K562 (cell line): ENCODE data around the gene CPLX3. TPM values are rescaled to one million over a fixed set of nuclear protein-coding genes. Genes with fewer than 3 reads are reported as not detected.

Experiments
- AFF4 ChIP-seq: sonication (generic); formaldehyde crosslinking; IDR thresholded peaks from 2 replicates; pipeline ENCODE4 v1.8.0; 2023; ENCODE audit warnings: mild to moderate bottlenecking, missing genetic modification reagents
- ARID4B ChIP-seq: sonication (generic); formaldehyde crosslinking; IDR thresholded peaks from 2 replicates; pipeline ENCODE4 v1.8.0; 2022; ENCODE audit warnings: mild to moderate bottlenecking, missing genetic modification reagents
- CBFA2T3 ChIP-seq: fragments of 450-650 bp; IDR thresholded peaks from 2 replicates; pipeline ENCODE4 v1.6.1; 2017
- ERF ChIP-seq: fragments of 450-650 bp; formaldehyde crosslinking; IDR thresholded peaks from 2 replicates; pipeline ENCODE4 v1.4.0; 2020; ENCODE audit warnings: mild to moderate bottlenecking, mixed read lengths
- HDAC2 ChIP-seq: fragments of 450-650 bp; IDR thresholded peaks from 2 replicates; pipeline ENCODE4 v1.6.1; 2016; ENCODE audit warnings: mild to moderate bottlenecking
- MEIS2 ChIP-seq: fragments of 450-650 bp; IDR thresholded peaks from 2 replicates; pipeline ENCODE4 v1.6.1; 2014; ENCODE audit warnings: mild to moderate bottlenecking; ENCODE audit not compliant: partially characterized antibody
- MNT ChIP-seq, 2 experiments: fragments of 450-650 bp; conservative IDR thresholded peaks; 2 replicates each; pipeline ENCODE4 v1.6.1; 2017; ENCODE audit warnings: mild to moderate bottlenecking in 2 of 2, moderate library complexity in 2 of 2
- MYNN ChIP-seq, 2 experiments: sonication (generic); formaldehyde crosslinking in 1 of 2; IDR thresholded peaks; 2 replicates each; pipeline versions ENCODE4 v1.5.0 to v1.6.1; 2016 to 2020; ENCODE audit warnings: antibody characterized with exemption in 1 of 2, missing genetic modification reagents in 1 of 2
- NFE2 ChIP-seq: IDR thresholded peaks from 2 replicates; pipeline ENCODE4 v1.6.1; 2014; ENCODE audit warnings: antibody characterized with exemption, low read depth
- PKNOX1 ChIP-seq: fragments of 450-650 bp; IDR thresholded peaks from 2 replicates; pipeline ENCODE4 v1.6.1; 2016
- POLR2H ChIP-seq: IDR thresholded peaks from 2 replicates; pipeline ENCODE4 v1.6.1; 2016; ENCODE audit warnings: missing genetic modification characterization, low read depth, mild to moderate bottlenecking, control low read depth, missing compliant biosample characterization, moderate library complexity
- PYGO2 ChIP-seq: fragments of 450-650 bp; IDR thresholded peaks from 2 replicates; pipeline ENCODE4 v1.6.1; 2016; ENCODE audit warnings: mild to moderate bottlenecking, missing genetic modification characterization, moderate library complexity, missing compliant biosample characterization
- RBFOX2 ChIP-seq: fragments of 200-400 bp; formaldehyde crosslinking; IDR thresholded peaks from 2 replicates; pipeline ENCODE4 v1.6.1; 2017; ENCODE audit warnings: low read depth, mild to moderate bottlenecking, low read length, moderate library complexity
- RFX5 ChIP-seq: IDR thresholded peaks from 2 replicates; pipeline ENCODE4 v1.6.1; 2011; ENCODE audit warnings: low read depth, mild to moderate bottlenecking, improper control_type of control experiment, low read length
- SMAD4 ChIP-seq: fragments of 250-450 bp; sonication (Bioruptor Pico); conservative IDR thresholded peaks from 2 replicates; pipeline ENCODE4 v1.8.0; 2021; ENCODE audit warnings: inconsistent platforms, mild to moderate bottlenecking, moderate library complexity
- TFAP4 ChIP-seq: sonication (generic); formaldehyde crosslinking; IDR thresholded peaks from 2 replicates; pipeline ENCODE4 v1.8.0; 2022; ENCODE audit warnings: missing genetic modification reagents, mild to moderate bottlenecking, moderate library complexity, borderline replicate concordance
- polyA plus RNA-seq, 8 experiments: library from polyadenylated mRNA; depleted of rRNA in 4 of 8; stranded (reverse) in 5 of 8; unstranded in 3 of 8; fragments of >200 nt; fragmentation: Nextera tagmentation in 2 of 8; fragmentation: Illumina TruSeq in 1 of 8; extraction: Ambion mirVana in 2 of 8; extraction: Trizol in 1 of 8; gene quantifications; 2 replicates each; pipeline versions ENCODE4 v1.2.1 to v1.2.3, GENCODE V29; 2011 to 2014; ENCODE audit warnings: inconsistent platforms in 1 of 8, missing spikeins in 1 of 8
- total RNA-seq, 7 experiments: library from RNA; depleted of rRNA in 6 of 7; stranded (reverse); fragments of >200 nt in 6 of 7; fragmentation: Illumina TruSeq in 2 of 7; extraction: Trizol in 2 of 7; gene quantifications; 2 replicates each; pipeline versions ENCODE4 v1.2.1 to v1.2.3, GENCODE V29; 2011 to 2021; ENCODE audit warnings: low replicate concordance in 1 of 7

CPLX3 gene
- total and polyA plus RNA-seq, 9 of the 15 experiments (the other 6 are each of a cell fraction or from before 2014, with no cell fraction given): not detected

- TF ChIP-seq AFF4: no peak
- TF ChIP-seq POLR2H (tag): no peak
- TF ChIP-seq HDAC2: no peak
- peak; percentile 55 for TF ChIP-seq MEIS2
- peak; percentile 25; the same call in 1 of the 2 replicates for TF ChIP-seq SMAD4 (CRISPR knock-in tag)
- peak; percentile 81 for TF ChIP-seq PKNOX1
- no peak for TF ChIP-seq RFX5
- no peak for TF ChIP-seq PYGO2
- peak; percentile 77 for TF ChIP-seq NFE2
- TF ChIP-seq CBFA2T3: peak; percentile 50
- TF ChIP-seq MYNN (IDR thresholded peaks at IDR 0.05): peak; percentile 24; the same call in 1 of the 2 replicates
- no peak for TF ChIP-seq MYNN (CRISPR knock-in tag; IDR thresholded peaks at IDR 0.05)
- TF ChIP-seq ERF (CRISPR knock-in tag): no peak
- TF ChIP-seq ARID4B (CRISPR knock-in tag): peak; percentile 83
- peak; percentile 90 for TF ChIP-seq TFAP4 (CRISPR knock-in tag)
- no peak for TF ChIP-seq MNT (conservative IDR thresholded peaks at IDR 0.05)
- TF ChIP-seq RBFOX2: no peak
Observed at GRCh38 chr15:74869726-74870407, 43.4 kb downstream of the CPLX3 start (continued).
